ENCODE measurements around the gene CCS. TPM values are rescaled to one million over a fixed set of nuclear protein-coding genes. Genes with fewer than 3 reads are reported as not detected.

CCS gene
- total and polyA plus RNA-seq, 9 of the 15 experiments (the other 6 are each of a cell fraction or from before 2014, with no cell fraction given) = 1.1 to 46.6 (median 26.8) TPM

DNA sequence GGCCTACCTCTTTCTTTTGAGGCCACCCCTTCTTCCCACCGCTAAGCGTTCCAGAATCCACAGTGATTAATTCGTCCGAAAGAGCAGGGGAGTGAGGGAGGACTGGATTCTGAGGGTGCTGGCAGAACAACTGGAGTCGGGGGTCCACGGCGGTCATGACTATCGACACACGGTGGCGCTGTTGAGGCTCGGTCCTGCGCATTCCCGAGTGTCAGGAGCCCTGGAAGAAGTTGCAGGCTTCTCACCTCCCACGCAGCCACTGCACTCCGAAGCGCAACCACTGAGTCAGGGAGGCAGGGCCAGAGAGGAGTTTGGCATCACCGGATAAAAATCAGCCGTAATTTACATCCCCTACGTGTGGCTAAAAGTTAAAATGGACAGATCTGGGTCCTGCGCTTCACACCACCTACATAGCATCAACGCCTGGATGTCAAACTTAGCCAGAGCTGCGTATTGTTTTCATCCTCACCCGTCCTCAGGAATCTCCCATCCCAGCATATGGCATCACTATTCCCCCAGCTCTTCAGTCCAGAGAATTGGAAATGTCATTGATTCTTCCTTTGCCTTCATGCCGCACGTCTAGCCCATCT lies 13.9 kb upstream of the CCS start (continued):
- TF ChIP-seq, protein P1, sequence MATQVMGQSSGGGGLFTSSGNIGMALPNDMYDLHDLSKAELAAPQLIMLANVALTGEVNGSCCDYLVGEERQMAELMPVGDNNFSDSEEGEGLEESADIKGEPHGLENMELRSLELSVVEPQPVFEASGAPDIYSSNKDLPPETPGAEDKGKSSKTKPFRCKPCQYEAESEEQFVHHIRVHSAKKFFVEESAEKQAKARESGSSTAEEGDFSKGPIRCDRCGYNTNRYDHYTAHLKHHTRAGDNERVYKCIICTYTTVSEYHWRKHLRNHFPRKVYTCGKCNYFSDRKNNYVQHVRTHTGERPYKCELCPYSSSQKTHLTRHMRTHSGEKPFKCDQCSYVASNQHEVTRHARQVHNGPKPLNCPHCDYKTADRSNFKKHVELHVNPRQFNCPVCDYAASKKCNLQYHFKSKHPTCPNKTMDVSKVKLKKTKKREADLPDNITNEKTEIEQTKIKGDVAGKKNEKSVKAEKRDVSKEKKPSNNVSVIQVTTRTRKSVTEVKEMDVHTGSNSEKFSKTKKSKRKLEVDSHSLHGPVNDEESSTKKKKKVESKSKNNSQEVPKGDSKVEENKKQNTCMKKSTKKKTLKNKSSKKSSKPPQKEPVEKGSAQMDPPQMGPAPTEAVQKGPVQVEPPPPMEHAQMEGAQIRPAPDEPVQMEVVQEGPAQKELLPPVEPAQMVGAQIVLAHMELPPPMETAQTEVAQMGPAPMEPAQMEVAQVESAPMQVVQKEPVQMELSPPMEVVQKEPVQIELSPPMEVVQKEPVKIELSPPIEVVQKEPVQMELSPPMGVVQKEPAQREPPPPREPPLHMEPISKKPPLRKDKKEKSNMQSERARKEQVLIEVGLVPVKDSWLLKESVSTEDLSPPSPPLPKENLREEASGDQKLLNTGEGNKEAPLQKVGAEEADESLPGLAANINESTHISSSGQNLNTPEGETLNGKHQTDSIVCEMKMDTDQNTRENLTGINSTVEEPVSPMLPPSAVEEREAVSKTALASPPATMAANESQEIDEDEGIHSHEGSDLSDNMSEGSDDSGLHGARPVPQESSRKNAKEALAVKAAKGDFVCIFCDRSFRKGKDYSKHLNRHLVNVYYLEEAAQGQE (IDR thresholded peaks at IDR 0.05; ENCODE audit: borderline replicate concordance) = peak; percentile 75; the same call in 1 of the 2 replicates
- TF ChIP-seq, protein P1 (CRISPR knock-in tag; IDR thresholded peaks at IDR 0.05; ENCODE audit: low read depth) = no peak
- peak; percentile 36; the same call in 1 of the 2 replicates for TF ChIP-seq CC2D1A (IDR thresholded peaks at IDR 0.05)
- TF ChIP-seq, protein P2, sequence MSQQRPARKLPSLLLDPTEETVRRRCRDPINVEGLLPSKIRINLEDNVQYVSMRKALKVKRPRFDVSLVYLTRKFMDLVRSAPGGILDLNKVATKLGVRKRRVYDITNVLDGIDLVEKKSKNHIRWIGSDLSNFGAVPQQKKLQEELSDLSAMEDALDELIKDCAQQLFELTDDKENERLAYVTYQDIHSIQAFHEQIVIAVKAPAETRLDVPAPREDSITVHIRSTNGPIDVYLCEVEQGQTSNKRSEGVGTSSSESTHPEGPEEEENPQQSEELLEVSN (IDR thresholded peaks at IDR 0.05; ENCODE audit: borderline replicate concordance in 1 of 2, extremely low read depth in 1 of 2, insufficient read depth in 1 of 2, insufficient read length in 1 of 2, low read depth in 1 of 2, low read length in 1 of 2, poor library complexity in 1 of 2, severe bottlenecking in 1 of 2) = peak in 1 of 2 experiments; percentile 10
- 0 out of 2 replicates have a peak, but pooled peaks have one; percentile 32 for TF ChIP-seq PHF21A (IDR thresholded peaks at IDR 0.05; ENCODE audit: borderline replicate concordance, low read depth)
- TF ChIP-seq RBM22 (IDR thresholded peaks at IDR 0.05; ENCODE audit: low read depth, low read length, poor library complexity, severe bottlenecking) = no peak
- TF ChIP-seq MYC (IDR thresholded peaks at IDR 0.05; ENCODE audit: low read depth, low read length) = 0 out of 2 replicates have a peak, but pooled peaks have one; percentile 22
- no peak for TF ChIP-seq MYC (CRISPR knock-in tag; IDR thresholded peaks at IDR 0.05; ENCODE audit: borderline replicate concordance, low read depth)
- TF ChIP-seq RAD21 (CRISPR knock-in tag; conservative IDR thresholded peaks at IDR 0.05 in 1 of 2, IDR thresholded peaks at IDR 0.05 in 1 of 2) = peak; percentile 60 to 81
- TF ChIP-seq, protein P3, sequence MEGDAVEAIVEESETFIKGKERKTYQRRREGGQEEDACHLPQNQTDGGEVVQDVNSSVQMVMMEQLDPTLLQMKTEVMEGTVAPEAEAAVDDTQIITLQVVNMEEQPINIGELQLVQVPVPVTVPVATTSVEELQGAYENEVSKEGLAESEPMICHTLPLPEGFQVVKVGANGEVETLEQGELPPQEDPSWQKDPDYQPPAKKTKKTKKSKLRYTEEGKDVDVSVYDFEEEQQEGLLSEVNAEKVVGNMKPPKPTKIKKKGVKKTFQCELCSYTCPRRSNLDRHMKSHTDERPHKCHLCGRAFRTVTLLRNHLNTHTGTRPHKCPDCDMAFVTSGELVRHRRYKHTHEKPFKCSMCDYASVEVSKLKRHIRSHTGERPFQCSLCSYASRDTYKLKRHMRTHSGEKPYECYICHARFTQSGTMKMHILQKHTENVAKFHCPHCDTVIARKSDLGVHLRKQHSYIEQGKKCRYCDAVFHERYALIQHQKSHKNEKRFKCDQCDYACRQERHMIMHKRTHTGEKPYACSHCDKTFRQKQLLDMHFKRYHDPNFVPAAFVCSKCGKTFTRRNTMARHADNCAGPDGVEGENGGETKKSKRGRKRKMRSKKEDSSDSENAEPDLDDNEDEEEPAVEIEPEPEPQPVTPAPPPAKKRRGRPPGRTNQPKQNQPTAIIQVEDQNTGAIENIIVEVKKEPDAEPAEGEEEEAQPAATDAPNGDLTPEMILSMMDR (IDR thresholded peaks at IDR 0.05 in 2 of 3, conservative IDR thresholded peaks at IDR 0.05 in 1 of 3; ENCODE audit: insufficient read depth in 2 of 3, low read depth in 1 of 3, low read length in 3 of 3) = peak; percentile 77 to 90 (median 83)
- TF ChIP-seq STAG1 (CRISPR knock-in tag; IDR thresholded peaks at IDR 0.05; ENCODE audit: borderline replicate concordance) = peak; percentile 26; the same call in 1 of the 2 replicates
- TF ChIP-seq, protein P4, sequence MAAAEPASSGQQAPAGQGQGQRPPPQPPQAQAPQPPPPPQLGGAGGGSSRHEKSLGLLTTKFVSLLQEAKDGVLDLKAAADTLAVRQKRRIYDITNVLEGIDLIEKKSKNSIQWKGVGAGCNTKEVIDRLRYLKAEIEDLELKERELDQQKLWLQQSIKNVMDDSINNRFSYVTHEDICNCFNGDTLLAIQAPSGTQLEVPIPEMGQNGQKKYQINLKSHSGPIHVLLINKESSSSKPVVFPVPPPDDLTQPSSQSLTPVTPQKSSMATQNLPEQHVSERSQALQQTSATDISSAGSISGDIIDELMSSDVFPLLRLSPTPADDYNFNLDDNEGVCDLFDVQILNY (CRISPR knock-in tag; IDR thresholded peaks at IDR 0.05) = no peak
- no peak for TF ChIP-seq HDAC8 (tag; IDR thresholded peaks at IDR 0.05)
- no peak for TF ChIP-seq CAMTA2 (CRISPR knock-in tag; conservative IDR thresholded peaks at IDR 0.05)
- no peak for TF ChIP-seq ZNF140 (CRISPR knock-in tag; IDR thresholded peaks at IDR 0.05)
